Measurements from ENCODE around the gene SERPINB2.

- no peak for TF ChIP-seq CTCF (IDR thresholded peaks at IDR 0.05; ENCODE audit: insufficient read depth, low read depth, low read length)
- no peak for TF ChIP-seq EZH2 (IDR thresholded peaks at IDR 0.05; ENCODE audit: insufficient read depth, low read length)
These were observed 5.7 kb upstream of the SERPINB2 start for GRCh38 chr18:63881851-63882250.

Measured in astrocyte (in vitro differentiated cells and primary cell).